ENCODE measurements around the gene DCTN3.

The DCTN3 gene

GRCh38 chr9:34573599-34574325, 46.5 kb downstream of the DCTN3 start:
- DNase-seq (ENCODE audit: low read depth in 2 of 2): no peak

GRCh38 chr9:34572628-34573027, 47.7 kb downstream of the DCTN3 start:
- DNase-seq (ENCODE audit: low read depth in 2 of 2): no peak

DNA sequence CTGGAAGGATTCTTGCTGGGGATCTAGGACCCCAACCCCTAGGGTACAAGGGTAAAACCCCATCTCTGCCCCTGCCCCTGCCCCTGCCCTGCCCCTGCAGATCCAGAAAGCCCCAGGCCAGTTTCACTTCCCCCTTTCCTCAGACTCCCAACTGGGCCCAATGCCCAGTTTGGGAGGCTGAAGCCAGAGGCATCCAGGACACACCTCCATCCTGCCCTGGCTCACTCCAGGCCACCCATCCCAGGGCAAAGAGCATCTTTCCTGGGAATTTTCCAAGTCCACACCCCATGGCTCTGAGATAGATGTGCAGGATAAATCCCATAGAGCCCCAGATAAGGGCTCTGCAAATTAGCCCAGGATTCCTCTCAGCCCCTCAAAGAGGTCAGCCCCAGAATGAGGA, 48.2 kb downstream of the DCTN3 start:
- no peak for DNase-seq (ENCODE audit: low read depth in 2 of 2)

GRCh38 chr9:34571481-34571810, 48.8 kb downstream of the DCTN3 start:
- no peak for DNase-seq (ENCODE audit: low read depth in 2 of 2)

GRCh38 chr9:34570809-34571480, 49.4 kb downstream of the DCTN3 start:
- no peak for DNase-seq (ENCODE audit: low read depth in 2 of 2)

- DNase-seq (ENCODE audit: low read depth in 2 of 2): no peak
These were observed 49.9 kb downstream of the DCTN3 start for GRCh38 chr9:34570376-34570775.

- no peak for DNase-seq (ENCODE audit: low read depth in 2 of 2)
These were observed 51.5 kb downstream of the DCTN3 start for GRCh38 chr9:34568774-34569173.

DNA sequence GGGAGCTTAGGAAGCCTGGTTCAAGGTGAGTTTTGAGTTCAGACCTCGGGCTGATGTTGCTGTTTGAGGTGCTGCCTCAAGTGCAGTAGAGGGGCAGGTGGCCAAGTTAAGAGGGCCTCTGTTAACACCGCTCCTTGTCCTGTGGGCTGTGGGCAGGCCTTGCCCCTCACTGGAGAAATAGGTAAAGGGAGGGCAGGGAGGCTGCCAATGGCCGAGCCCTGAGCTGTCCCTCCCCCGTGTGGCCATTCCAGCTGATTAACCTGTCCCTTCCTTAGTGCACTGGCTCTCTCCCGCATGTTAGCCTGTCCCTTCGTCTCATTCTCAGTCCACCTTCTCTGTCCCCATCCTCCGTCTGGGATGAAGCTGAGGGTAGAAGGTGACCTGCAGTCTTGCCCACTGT, 52.2 kb downstream of the DCTN3 start:
- no peak for DNase-seq (ENCODE audit: low read depth in 2 of 2)

GRCh38 chr9:34566972-34567371, 53.3 kb downstream of the DCTN3 start:
- no peak for DNase-seq (ENCODE audit: low read depth in 2 of 2)

GRCh38 chr9:34566322-34566721, 54.0 kb downstream of the DCTN3 start:
- no peak for DNase-seq (ENCODE audit: low read depth in 2 of 2)

DNA sequence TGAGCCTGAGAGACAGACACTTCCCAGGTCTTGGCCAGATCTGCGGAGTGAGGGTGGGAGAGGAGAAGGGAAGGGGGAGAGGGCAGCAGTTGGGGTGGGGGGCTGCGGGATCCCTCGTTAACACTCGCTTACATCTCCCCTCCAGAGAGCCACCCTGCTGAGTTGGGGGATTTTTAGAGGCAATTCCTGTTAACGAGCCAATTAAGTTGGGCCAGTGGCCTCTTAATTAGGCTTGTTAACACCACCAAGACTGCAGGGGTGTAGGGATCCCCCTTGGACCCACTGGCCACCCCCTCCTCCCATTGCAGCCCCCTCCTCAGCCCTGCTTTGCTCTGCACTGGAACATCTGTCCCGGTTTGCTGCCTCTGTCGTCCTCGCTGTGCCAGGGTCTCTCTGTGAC, 54.4 kb downstream of the DCTN3 start:
- DNase-seq (ENCODE audit: low read depth in 2 of 2): no peak

DNA sequence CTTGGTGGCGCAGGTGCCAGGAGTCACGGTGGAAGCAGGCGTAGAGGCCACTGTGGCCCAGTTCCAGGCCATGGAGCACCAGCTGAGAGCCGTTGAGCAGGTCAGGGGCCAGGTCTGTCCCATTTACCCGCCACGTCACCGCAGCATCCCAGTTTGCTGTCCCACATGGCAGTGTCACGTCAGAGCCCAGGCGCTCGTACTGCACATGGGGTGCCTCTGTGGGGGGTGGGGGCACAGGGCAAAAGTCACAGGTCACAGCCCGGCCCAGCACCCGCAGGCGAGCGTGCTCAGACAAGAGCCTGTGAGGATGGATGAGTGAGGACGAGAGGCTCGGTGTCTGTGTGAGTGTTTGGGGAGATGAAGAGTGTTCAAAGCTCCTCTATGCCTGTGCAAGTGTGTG, 55.7 kb downstream of the DCTN3 start:
- no peak for DNase-seq (ENCODE audit: low read depth in 2 of 2)
